HG03139 (cell line): Measurements from ENCODE around the gene U2SURP.
A peak's percentile ranks its signal among the peaks of the same experiment; 100 is the strongest.

ENCODE experiments used
- ATAC-seq: cut with Tn5 transposase; IDR thresholded peaks from one replicate; pipeline ENCODE4 v1.9.1; 2021; ENCODE audit not compliant: unreplicated experiment

U2SURP gene

GRCh38 chr3:143001369-143002082, at the start of gene U2SURP:
TSS of gene U2SURP (plus strand) at chr3:143001570. CDS start at chr3:143001629, 59 bp downstream.
- peak; percentile 82 for ATAC-seq

GRCh38 chr3:142951794-142952193, 49.6 kb upstream of the U2SURP start:
- no peak for ATAC-seq

GRCh38 chr3:142952272-142953193, 48.8 kb upstream of the U2SURP start:
- no peak for ATAC-seq

- no peak for ATAC-seq
Observed at GRCh38 chr3:142953443-142953842, 47.9 kb upstream of the U2SURP start.

- ATAC-seq, result no peak
Observed at GRCh38 chr3:142958707-142959106, 42.7 kb upstream of the U2SURP start.

DNA sequence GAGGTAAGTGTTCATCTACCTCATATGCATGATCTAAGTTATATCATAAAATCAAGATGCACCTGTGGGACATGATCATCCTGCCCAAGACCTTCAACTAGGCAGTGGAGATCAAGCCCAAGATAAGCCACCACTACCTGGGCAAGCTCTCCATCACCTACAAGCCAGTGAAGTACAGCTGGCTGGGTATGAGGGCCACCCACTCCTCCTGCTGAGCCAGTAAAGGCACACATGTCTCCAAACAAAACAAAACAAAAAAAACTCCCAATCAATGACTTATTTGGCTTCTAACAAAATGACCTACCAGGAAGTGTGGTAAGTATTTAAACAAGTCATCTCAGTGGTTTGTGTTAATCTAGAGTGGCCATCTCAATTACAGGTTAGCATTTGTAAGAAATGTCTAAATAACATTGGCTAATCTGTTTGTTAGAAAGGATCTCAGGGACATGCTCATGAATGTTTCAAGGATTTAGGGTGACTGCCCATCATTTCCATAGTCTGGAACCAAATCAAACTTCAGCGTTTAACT, 41.0 kb upstream of the U2SURP start:
- ATAC-seq, result no peak

DNA sequence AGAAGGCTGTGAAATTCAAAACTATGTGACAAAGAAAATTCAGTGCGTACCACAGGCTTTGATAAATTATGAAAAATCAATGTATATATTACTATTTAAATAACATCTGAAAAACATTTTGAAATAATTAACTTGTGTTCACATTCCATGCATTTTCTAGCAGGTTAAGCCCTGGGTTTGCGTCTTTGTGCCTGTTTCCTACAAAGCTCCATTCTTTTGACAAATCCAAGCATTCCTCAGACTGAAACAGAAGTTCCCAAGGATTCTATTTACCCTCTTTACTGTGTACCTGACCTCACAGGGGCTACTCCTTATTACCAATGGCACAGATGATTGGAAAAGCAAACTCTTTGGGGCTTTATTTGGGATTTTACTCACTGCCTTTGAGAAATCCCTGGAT, 39.8 kb upstream of the U2SURP start:
- no peak for ATAC-seq

- ATAC-seq, result no peak
Observed at GRCh38 chr3:142962175-142962519, 39.2 kb upstream of the U2SURP start.

DNA sequence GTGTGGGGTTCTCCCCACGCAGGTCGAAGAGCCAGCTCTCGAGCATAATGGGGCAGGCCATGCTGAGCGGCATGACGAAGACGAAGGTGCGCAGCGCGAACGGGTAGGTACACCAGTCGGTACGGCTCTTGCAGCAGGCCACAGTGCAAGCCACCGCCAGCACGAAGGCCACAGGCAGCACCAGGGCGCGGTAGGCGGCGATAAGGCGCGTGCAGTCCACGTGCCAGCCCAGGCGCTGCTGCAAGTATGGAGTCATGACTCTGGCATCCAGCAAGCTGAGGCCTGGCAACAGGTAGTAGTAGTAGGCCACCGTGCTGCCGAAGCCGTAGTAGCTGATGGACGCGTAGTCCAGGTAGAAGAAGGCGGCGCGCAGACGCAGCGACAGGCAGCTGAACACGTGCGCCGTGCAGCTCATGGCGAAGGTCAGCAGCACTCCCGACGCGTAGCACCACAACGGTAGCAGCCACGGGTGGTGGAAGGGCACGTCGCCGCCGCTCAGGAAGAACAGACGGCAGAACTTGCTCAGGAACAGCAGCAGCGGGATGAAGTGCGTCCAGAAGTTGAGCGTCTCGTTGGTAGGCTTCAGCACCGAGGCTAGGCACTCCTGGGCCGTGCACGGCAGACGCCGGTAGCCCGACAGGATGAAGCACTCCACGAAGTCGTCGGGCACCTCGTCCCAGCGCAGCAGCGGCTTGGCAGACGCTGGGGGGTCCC, 38.7 kb upstream of the U2SURP start:
- no peak for ATAC-seq

DNA sequence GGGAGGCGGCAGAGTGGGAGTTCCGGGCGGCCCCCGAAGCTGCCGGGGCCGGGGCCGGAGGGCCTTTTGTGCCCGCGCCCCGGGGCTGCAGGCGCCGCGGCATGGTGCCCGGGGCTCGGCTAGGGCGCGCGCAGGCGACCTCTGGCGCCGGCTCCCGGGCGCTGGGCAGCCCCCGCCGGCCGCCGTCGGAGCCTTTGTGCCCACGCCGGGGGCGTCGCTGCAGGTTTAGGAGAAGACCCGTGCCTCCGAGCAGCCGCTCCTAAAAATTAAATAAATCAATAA, 38.2 kb upstream of the U2SURP start:
- no peak for ATAC-seq

DNA sequence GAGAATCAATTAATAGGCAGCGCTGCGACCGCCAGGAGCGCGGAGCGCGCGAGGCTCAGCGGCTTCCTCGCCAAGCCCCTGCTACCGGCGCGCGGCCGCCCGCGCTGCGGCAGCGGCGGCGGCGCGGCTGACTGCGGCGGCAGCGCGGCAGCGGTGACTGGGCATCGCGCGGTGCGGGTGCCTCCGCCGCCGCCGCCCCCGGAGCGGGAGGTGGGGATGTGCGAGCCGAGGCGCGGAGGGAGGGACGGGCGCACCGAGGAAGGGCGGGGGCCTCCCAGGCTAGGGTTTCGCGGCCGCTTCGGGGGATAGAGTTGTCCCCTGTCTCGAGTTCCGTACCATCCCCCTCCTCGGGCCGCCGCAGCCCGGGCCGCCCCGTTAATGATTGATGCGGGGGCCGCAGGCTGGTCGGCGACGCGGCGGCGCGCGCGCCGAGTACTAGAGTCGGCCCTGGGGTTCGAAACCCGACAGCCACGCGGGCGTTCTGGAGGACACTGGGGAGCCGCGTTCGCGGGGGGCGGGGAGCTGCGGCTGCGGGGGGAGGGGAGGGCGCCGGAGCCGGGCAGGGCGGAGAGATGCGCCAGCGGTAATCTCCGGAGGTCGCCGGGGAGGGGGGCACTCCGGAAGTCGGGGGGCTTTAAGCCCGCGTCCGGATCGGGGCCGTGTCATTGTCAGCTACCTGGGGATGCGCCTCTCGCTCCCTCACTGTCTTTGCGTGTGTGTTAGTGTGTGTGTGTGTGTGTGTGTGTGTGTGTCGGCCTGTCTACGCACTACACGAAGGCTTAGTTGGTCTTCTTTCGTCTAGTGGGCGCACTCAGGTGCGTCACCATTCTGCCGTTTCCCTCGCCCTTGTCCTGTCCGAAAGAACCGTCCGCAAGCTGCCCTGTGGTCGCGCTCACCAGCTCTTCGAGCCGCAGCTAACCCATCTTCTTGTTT, 37.6 kb upstream of the U2SURP start, which contains the start of gene PAQR9:
Gene PAQR9, minus strand, starts transcription at position 159 of the 933 bp plus-strand sequence. CDS start 338 bp downstream, outside the sequence.
- ATAC-seq, result no peak

- ATAC-seq, result no peak
Observed at GRCh38 chr3:142965581-142965980, 35.8 kb upstream of the U2SURP start.

DNA sequence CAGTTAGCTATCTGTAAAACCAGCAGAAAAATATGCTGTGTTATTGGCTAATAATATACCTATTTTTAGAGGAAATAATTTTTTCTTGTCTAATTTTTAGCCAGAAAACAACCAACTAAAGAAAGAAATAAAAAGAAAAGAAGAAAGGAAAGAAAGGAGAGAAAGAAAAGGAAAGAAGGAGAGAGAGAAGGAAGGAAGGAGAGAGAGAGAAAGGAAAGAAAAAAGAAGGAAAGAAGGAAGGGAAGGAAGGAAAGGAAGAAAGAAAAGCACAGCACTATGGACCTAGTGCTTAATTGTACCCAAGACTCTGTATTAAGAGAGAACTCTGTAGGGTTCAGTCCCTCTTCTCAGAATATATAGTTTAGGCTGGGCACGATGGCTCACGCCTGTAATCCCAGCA, 34.6 kb upstream of the U2SURP start:
- ATAC-seq, result no peak

GRCh38 chr3:142968319-142969025, 32.9 kb upstream of the U2SURP start:
- no peak for ATAC-seq

DNA sequence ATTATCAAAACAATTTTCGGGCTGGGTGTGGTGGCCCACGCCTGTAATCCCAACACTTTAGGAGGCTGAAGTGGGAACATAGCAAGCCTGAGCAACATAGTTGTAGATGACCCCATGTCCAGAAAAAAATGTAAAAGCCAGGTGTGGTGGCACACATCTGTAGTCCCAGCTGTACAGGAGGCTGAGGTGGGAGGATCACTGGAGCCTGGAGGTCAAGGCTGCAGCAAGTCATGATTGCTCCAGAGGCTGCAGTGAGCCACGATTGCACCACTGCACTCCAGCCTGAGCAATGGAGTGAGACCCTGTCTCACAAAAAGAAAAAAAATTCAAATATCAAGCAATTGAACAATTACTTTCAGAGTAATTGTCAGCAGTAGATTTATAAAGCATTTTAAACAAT, 29.9 kb upstream of the U2SURP start:
- ATAC-seq, result no peak

GRCh38 chr3:142972092-142972753, 29.1 kb upstream of the U2SURP start:
- no peak for ATAC-seq

DNA sequence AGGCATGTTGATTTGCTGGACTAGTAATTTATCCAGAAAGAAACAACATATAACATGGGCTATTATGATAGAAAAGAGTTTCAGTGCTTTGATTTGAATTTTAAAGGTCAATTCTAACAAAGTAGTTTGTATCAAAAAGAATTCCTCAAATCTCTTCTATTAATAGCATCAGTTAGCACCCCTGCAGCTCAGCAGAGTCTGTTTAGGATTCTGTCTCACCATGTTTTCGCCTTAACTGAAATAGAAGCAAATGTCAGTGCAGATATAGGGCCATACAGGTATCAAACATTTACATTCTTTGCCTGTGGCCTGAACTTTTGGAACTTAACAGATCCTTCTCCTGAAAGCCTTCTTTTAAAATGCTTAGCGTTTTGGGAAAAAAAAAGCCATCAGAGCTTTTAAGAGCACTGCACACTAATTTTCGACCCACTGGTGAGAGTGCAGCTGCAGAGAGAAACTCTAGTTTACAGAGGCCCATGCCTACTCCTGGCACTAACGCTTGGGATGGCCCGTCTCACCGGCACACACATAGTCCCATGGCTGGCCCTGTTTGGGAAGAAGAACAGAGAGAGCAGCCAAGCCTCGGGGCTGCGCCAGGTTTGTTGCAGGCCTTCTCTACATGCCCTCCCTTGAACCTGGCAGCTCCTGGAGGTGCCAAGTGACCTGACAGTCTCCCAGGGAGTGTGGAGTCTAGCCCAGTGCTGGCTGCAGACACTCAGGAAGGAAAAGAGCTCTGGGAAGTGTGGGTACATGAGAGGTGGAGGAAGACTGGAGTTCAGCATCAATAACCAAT, 28.0 kb upstream of the U2SURP start:
- ATAC-seq, result no peak

- no peak for ATAC-seq
Observed at GRCh38 chr3:142975316-142975995, 25.9 kb upstream of the U2SURP start.
